ENCODE data around the gene EXOSC10.
A peak's percentile ranks its signal among the peaks of the same experiment; 100 is the strongest.

Gene EXOSC10

GRCh38 chr1:11099310-11100148, at the start of gene EXOSC10 (continued):
- no peak for TF ChIP-seq ZNF518A (tag by site-specific recombination; conservative IDR thresholded peaks at IDR 0.05; ENCODE audit: low read depth)
- TF ChIP-seq ZBTB44 (tag by site-specific recombination; IDR thresholded peaks at IDR 0.05), result no peak
- TF ChIP-seq HOXC10 (CRISPR knock-in tag; IDR thresholded peaks at IDR 0.05), result no peak
- TF ChIP-seq ZNF138 (tag by site-specific recombination; IDR thresholded peaks at IDR 0.05; ENCODE audit: borderline replicate concordance), result no peak
- peak; percentile 49 for TF ChIP-seq GLIS2 (tag by site-specific recombination; IDR thresholded peaks at IDR 0.05)
- peak; percentile 51 for TF ChIP-seq ZNF561 (tag by site-specific recombination; IDR thresholded peaks at IDR 0.05; ENCODE audit: borderline replicate concordance)
- TF ChIP-seq ZNF488 (tag by site-specific recombination; IDR thresholded peaks at IDR 0.05), result no peak
- no peak for TF ChIP-seq ZSCAN23 (tag by site-specific recombination; IDR thresholded peaks at IDR 0.05)
- no peak for TF ChIP-seq ZSCAN30 (tag by site-specific recombination; IDR thresholded peaks at IDR 0.05)
- TF ChIP-seq YY1 (tag by site-specific recombination; IDR thresholded peaks at IDR 0.05), result peak; percentile 95
- TF ChIP-seq ZNF837 (tag by site-specific recombination; IDR thresholded peaks at IDR 0.05), result no peak
- TF ChIP-seq BCL11B (tag by site-specific recombination; IDR thresholded peaks at IDR 0.05; ENCODE audit: low read depth), result no peak
- TF ChIP-seq ZNF654 (tag by site-specific recombination; IDR thresholded peaks at IDR 0.05; ENCODE audit: low read depth), result no peak
- TF ChIP-seq ZBTB1 (tag by site-specific recombination; IDR thresholded peaks at IDR 0.05), result no peak
- peak; percentile 82 for TF ChIP-seq ZNF324 (tag by site-specific recombination; IDR thresholded peaks at IDR 0.05)
- peak; percentile 71; the same call in 1 of the 2 replicates for TF ChIP-seq SP3 (tag by site-specific recombination; IDR thresholded peaks at IDR 0.05)
- peak; percentile 69 for TF ChIP-seq SP7 (tag by site-specific recombination; IDR thresholded peaks at IDR 0.05)
- no peak for TF ChIP-seq ZNF202 (tag by site-specific recombination; IDR thresholded peaks at IDR 0.05; ENCODE audit: borderline replicate concordance)
- TF ChIP-seq ZNF19 (tag by site-specific recombination; IDR thresholded peaks at IDR 0.05; ENCODE audit: low read depth), result no peak
- peak; percentile 97 for TF ChIP-seq ZXDB (tag by site-specific recombination; IDR thresholded peaks at IDR 0.05)
- no peak for TF ChIP-seq ZNF292 (tag by site-specific recombination; IDR thresholded peaks at IDR 0.05; ENCODE audit: borderline replicate concordance, low read depth)
- 0 out of 2 replicates have a peak, but pooled peaks have one; percentile 46 for TF ChIP-seq ZNF2 (tag by site-specific recombination; IDR thresholded peaks at IDR 0.05)
- TF ChIP-seq ZNF664 (tag by site-specific recombination; IDR thresholded peaks at IDR 0.05), result no peak
- no peak for TF ChIP-seq INSM2 (tag by site-specific recombination; IDR thresholded peaks at IDR 0.05)
- TF ChIP-seq ZNF501 (tag by site-specific recombination; IDR thresholded peaks at IDR 0.05), result peak; percentile 80; the same call in 1 of the 2 replicates
- TF ChIP-seq OVOL3 (tag by site-specific recombination; IDR thresholded peaks at IDR 0.05), result 0 out of 2 replicates have a peak, but pooled peaks have one; percentile 62
- no peak for TF ChIP-seq ZNF776 (tag by site-specific recombination; IDR thresholded peaks at IDR 0.05; ENCODE audit: borderline replicate concordance)
- no peak for TF ChIP-seq ZNF23 (tag by site-specific recombination; IDR thresholded peaks at IDR 0.05; ENCODE audit: borderline replicate concordance)
- no peak for TF ChIP-seq ZFP3 (tag by site-specific recombination; IDR thresholded peaks at IDR 0.05; ENCODE audit: low read depth)
- no peak for TF ChIP-seq ZSCAN4 (tag by site-specific recombination; IDR thresholded peaks at IDR 0.05)

Data from HEK293 (cell line).